GM11168 (cell line): ENCODE measurements around the gene LAMA3.

Source experiments
- in situ Hi-C: fragments of 300-500 bp; cut with MboI; formaldehyde crosslinking; loops from one replicate; pipeline ENCODE4 v1.12.0; 2022; ENCODE audit warnings: low sequenced_read_pairs; ENCODE audit not compliant: unreplicated experiment

Gene LAMA3

DNA sequence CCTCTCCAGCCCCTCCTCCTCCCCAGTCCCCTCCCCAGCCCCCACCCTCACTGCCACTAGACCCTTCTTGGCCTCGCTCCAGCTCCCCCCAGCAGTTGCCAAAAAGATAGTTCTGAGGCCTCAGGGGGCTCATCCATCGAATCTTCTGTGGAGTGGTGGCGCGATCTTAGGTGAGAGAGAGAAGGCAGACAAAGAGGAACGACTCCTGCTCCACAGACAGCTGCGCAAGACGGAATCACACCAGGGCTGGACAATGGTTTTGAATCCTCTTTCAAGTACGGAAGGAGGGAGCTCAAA is 68.1 kb downstream of the LAMA3 start:
- in situ Hi-C loops: no loop called here

- in situ Hi-C loops: no loop called here
These were observed 69.0 kb downstream of the LAMA3 start for GRCh38 chr18:23758281-23758680.

- in situ Hi-C loops: no loop called here
These were observed 72.7 kb downstream of the LAMA3 start for GRCh38 chr18:23761941-23762340.

GRCh38 chr18:23763343-23763742 is 74.1 kb downstream of the LAMA3 start:
- in situ Hi-C loops: no loop called here

DNA sequence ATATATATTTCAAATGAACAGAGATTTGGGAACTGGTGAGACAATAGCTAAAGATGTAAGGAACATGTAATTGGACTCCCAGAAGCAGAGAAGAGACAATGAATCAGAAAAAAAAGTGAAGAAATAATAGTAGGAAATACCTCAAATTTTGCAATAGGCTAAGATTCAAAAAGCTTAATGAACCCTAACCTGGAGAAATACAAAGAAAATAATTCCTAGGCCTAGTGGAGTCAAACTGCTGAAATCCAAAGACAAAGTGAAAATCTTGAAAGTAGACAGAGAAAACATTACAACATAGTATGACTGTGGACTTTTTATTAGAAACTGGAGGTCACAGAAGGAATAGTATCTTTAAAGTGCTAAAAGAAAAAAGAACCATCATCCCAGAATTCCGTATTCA is 76.7 kb downstream of the LAMA3 start:
- in situ Hi-C loops: no loop called here

- in situ Hi-C loops: no loop called here
These were observed 83.2 kb downstream of the LAMA3 start for GRCh38 chr18:23772327-23773024.

- in situ Hi-C loops: no loop called here
These were observed 87.1 kb downstream of the LAMA3 start for GRCh38 chr18:23776306-23776705.

DNA sequence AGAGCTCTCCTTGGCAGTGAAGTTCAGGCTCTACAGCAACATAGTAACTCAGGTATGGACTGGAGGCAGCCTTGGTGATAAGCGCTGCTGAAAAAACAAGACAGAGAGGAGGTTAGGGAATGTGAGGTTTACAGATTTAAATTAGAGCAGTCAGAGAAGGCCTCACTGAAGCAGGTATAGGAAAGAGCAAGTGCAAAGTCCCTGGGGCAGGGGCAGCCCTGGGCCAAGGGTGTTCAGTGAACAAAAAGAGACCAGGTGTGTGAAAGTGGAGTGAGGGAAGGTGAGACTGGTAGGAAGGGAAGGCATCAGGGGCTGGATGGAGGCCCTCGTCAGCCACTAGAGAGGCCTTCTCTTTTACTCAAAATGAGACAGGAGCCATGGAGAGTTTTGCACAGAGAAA is 89.6 kb downstream of the LAMA3 start:
- in situ Hi-C loops: no loop called here

DNA sequence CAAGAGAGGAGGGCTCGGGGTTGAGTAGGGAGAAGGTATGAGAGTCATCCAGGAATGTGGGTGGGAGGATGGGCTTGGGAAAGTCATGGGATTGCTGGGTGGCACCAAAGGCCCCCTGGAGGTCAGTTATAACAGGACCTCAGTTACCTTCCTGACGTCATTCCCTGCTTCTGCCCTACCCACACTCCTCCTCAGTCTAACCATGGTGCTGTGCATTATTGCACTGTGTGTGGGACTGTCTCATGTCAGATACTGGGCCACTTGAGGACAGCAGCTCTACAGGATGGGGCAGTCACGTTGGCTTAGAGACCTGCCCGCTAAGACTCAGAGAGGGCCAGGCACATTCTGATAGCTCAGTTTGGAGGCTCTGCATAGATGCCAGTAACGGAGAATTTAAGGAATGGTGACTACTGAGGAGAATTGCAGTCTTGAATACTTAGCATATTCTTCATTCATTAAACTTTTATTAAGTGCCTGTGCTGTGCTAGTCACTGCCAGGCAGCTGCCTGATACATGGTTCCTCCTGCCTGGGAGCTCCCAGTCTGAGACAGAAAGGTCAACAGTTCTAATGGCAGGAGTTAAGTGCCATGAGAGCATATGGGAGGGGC is 90.5 kb downstream of the LAMA3 start:
- in situ Hi-C loops: no loop called here

- in situ Hi-C loops: no loop called here
These were observed 95.6 kb downstream of the LAMA3 start for GRCh38 chr18:23784832-23785245.

- in situ Hi-C loops: no loop called here
These were observed 103.8 kb downstream of the LAMA3 start for GRCh38 chr18:23793051-23793450.

GRCh38 chr18:23793985-23794867 is 105.0 kb downstream of the LAMA3 start:
- in situ Hi-C loops: no loop called here

DNA sequence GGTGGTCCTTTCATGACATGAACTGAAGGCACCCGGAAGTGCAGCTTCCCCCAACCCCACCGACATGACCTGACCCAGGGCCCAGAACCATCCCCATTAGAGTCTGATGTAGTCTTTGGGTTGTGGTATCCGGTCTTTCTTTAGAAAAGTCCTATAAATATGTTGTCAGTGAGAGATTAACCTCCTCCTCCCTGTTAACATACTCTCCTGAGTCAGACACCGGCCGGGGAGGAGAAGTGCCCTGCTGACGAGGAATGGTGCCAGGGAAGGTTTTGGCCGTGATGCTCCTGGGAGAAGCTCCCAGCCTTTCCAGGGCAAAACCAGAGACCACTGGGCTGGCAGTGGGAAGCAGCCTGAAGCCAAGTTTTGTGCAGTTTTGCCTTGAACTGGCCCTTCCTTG is 109.0 kb downstream of the LAMA3 start:
- in situ Hi-C loops: no loop called here

GRCh38 chr18:23798824-23799223 is 109.6 kb downstream of the LAMA3 start:
- in situ Hi-C loops: no loop called here

DNA sequence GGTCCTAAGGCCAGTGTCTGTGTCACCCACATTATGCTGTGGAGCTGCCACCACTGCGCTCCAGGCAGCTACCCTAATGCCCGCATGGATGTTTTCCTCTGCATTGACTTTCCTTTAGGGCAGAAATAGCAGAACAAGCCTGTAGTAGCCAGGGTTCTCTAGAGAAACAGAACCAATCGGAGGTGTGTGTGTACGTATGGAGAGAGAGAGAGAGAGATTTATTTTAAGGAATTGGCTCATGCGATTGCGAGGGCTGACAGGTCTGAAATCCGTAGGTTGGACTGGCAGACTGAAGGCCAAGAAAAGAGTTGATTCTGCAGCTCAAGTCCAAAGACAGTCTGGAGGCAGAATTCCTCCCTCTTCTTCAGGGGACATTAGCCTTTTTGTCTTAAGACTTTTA is 110.3 kb downstream of the LAMA3 start:
- in situ Hi-C loops: no loop called here

DNA sequence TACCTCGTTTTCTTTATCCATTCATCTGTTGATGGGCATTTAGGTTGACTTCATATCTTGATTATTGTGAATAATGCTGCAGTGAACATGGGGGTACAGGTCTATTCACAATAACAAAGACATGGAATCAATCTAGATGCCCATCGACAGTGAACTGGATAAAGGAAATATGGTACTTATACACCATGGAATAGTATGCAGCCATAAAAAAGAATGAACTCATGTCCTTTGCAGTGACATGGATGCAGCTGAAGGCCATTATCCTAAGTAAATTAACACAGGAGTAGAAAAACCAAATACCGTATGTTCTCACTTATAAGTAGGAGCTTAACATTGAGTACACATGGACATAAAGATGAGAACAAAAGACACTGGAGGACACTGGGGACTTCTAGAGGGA is 111.6 kb downstream of the LAMA3 start:
- in situ Hi-C loops: no loop called here

DNA sequence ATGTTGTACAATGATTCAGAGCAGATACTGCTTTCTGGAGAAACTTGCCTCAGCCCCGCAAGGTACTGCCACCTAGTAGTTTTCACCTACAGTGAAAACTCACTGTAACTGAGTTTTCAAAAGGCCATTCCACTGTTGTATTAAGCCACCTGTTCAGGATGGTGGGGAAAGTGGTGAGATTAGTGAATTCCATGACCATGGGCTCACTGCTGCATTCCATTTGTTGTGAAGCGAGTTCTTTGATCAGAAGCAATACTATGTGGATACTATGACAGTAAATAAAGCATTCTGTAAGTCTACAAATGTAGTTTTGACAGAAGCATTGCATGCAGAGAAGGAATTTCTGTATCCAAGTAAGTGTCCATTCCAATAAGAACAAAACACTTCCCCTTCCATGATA is 113.6 kb downstream of the LAMA3 start:
- in situ Hi-C loops: no loop called here

- in situ Hi-C loops: no loop called here
These were observed 114.5 kb downstream of the LAMA3 start for GRCh38 chr18:23803755-23804154.

GRCh38 chr18:23805898-23806297 is 116.6 kb downstream of the LAMA3 start:
- in situ Hi-C loops: loop anchor here (5.0 kb wide), 1 partner anchor 179 kb away; no protein-coding TSS in a partner anchor

GRCh38 chr18:23809415-23809814 is 120.2 kb downstream of the LAMA3 start:
- in situ Hi-C loops: loop anchor here (5.0 kb wide), 1 partner anchor 182 kb away; no protein-coding TSS in a partner anchor

GRCh38 chr18:23810396-23810795 is 121.1 kb downstream of the LAMA3 start:
- in situ Hi-C loops: no loop called here
